IMR-90 (cell line): ENCODE measurements around the gene LINGO1. TPM values are rescaled to one million over a fixed set of nuclear protein-coding genes. Genes with fewer than 3 reads are reported as not detected.

Source experiments
- ATAC-seq: fragments of 200-7000 bp; cut with Tn5 transposase; 2 replicates; pipeline ENCODE4 v1.9.1; 2020; ENCODE audit warnings: low read depth, mild to moderate bottlenecking, moderate library complexity
- BruUV-seq: library from RNA; stranded (reverse); fragments of 400-500 nt; replicated peaks from 2 replicates; lab custom pipeline; 2021; lab: Mats Ljungman, UMichigan
- CTCF ChIA-PET: fragments of 300-600 bp; formaldehyde crosslinking; extraction: SDS; loops from one replicate; lab custom pipeline; 2021; ENCODE audit warnings: antibody characterized with exemption; lab: Yijun Ruan, JAX
- POLR2A ChIA-PET: fragments of 300-600 bp; sonication (Branson Sonifier 250); formaldehyde crosslinking; loops from one replicate; lab custom pipeline; 2022; ENCODE audit warnings: antibody characterized with exemption; ENCODE audit not compliant: unreplicated experiment; lab: Charles Lee
- DNase-seq: peaks from one replicate; pipeline ENCODE4 v3.0.0; 2013
- H2AFZ ChIP-seq: replicated peaks from 2 replicates; pipeline ENCODE3; 2013; ENCODE audit warnings: low read length, mild to moderate bottlenecking; ENCODE audit not compliant: poor library complexity
- H2AK5ac ChIP-seq: 2 replicates; pipeline ENCODE4 v1.6.1; 2013; ENCODE audit warnings: low read depth, low read length, inconsistent platforms
- H2AK9ac ChIP-seq: replicated peaks from 2 replicates; pipeline ENCODE3; 2013; ENCODE audit warnings: mild to moderate bottlenecking, low read depth, low read length, moderate library complexity; ENCODE audit not compliant: poor library complexity
- H2BK120ac ChIP-seq: 2 replicates; pipeline ENCODE4 v1.6.1; 2013; ENCODE audit warnings: low read depth, low read length, inconsistent platforms
- H2BK15ac ChIP-seq: 3 replicates; pipeline ENCODE4 v1.6.1; 2013; ENCODE audit warnings: low read depth, low read length, inconsistent platforms
- H2BK20ac ChIP-seq: 2 replicates; pipeline ENCODE4 v1.6.1; 2013; ENCODE audit warnings: low read depth, mild to moderate bottlenecking, inconsistent platforms, low read length, moderate library complexity
- H2BK5ac ChIP-seq: 2 replicates; pipeline ENCODE4 v1.6.1; 2013; ENCODE audit warnings: mild to moderate bottlenecking, low read depth, low read length, inconsistent platforms; ENCODE audit not compliant: poor library complexity, severe bottlenecking
- H3K14ac ChIP-seq: replicated peaks from 2 replicates; pipeline ENCODE4 v1.6.1; 2013; ENCODE audit warnings: low read depth, low read length, inconsistent platforms
- H3K18ac ChIP-seq: 2 replicates; pipeline ENCODE4 v1.6.1; 2013; ENCODE audit warnings: low read depth, low read length, control low read depth
- H3K23ac ChIP-seq: 2 replicates; pipeline ENCODE4 v1.6.1; 2013; ENCODE audit warnings: low read depth, low read length, inconsistent platforms
- H3K27ac ChIP-seq: 2 replicates; pipeline ENCODE4 v1.5.1; 2013; ENCODE audit warnings: mild to moderate bottlenecking, control low read depth, low read length; ENCODE audit not compliant: insufficient read depth
- H3K27me3 ChIP-seq: 2 replicates; pipeline ENCODE4 v1.6.1; 2013; ENCODE audit warnings: low read length; ENCODE audit not compliant: control insufficient read depth, insufficient read depth
- H3K36me3 ChIP-seq: 2 replicates; pipeline ENCODE4 v1.6.1; 2013; ENCODE audit warnings: low read length, mixed read lengths; ENCODE audit not compliant: control insufficient read depth, insufficient read depth
- H3K4ac ChIP-seq: 2 replicates; pipeline ENCODE4 v1.6.1; 2013; ENCODE audit warnings: low read depth, low read length, inconsistent platforms
- H3K4me1 ChIP-seq: 2 replicates; pipeline ENCODE4 v1.6.1; 2013; ENCODE audit warnings: low read length, mixed read lengths; ENCODE audit not compliant: control insufficient read depth, insufficient read depth
- H3K4me2 ChIP-seq: 2 replicates; pipeline ENCODE4 v1.6.1; 2013; ENCODE audit warnings: low read depth, mild to moderate bottlenecking, control low read depth, low read length, moderate library complexity
- H3K4me3 ChIP-seq: 2 replicates; pipeline ENCODE4 v1.5.1; 2013; ENCODE audit warnings: low read depth, mild to moderate bottlenecking, control low read depth, low read length, moderate library complexity; ENCODE audit not compliant: insufficient read depth
- H3K56ac ChIP-seq: 2 replicates; pipeline ENCODE4 v1.6.1; 2013; ENCODE audit warnings: low read length, inconsistent platforms; ENCODE audit not compliant: insufficient read depth; ENCODE audit errors: extremely low read depth
- H3K79me1 ChIP-seq, 2 experiments: 2 replicates each; pipeline ENCODE4 v1.6.1; 2013; ENCODE audit warnings: low read length in 2 of 2, inconsistent platforms in 1 of 2, low read depth in 1 of 2
- H3K9ac ChIP-seq: 2 replicates; pipeline ENCODE4 v1.6.1; 2013; ENCODE audit warnings: low read depth, low read length, control low read depth
- H3K9me1 ChIP-seq: 2 replicates; pipeline ENCODE4 v1.6.1; 2013; ENCODE audit warnings: low read length, inconsistent platforms; ENCODE audit not compliant: insufficient read depth
- H3K9me3 ChIP-seq: 2 replicates; pipeline ENCODE4 v1.6.1; 2013; ENCODE audit warnings: low read length; ENCODE audit not compliant: control insufficient read depth, insufficient read depth
- H4K20me1 ChIP-seq: 2 replicates; pipeline ENCODE4 v1.6.1; 2013; ENCODE audit warnings: low read length, inconsistent platforms; ENCODE audit not compliant: insufficient read depth
- H4K5ac ChIP-seq: 2 replicates; pipeline ENCODE4 v1.6.1; 2013; ENCODE audit warnings: mild to moderate bottlenecking, low read depth, low read length, control low read depth
- H4K8ac ChIP-seq, 2 experiments: 2 replicates each; pipeline ENCODE4 v1.6.1; 2013; ENCODE audit warnings: low read depth in 2 of 2, low read length in 2 of 2, control low read depth in 1 of 2, inconsistent platforms in 1 of 2
- H4K91ac ChIP-seq: 2 replicates; pipeline ENCODE4 v1.6.1; 2013; ENCODE audit warnings: low read depth, low read length, inconsistent platforms; ENCODE audit not compliant: insufficient read depth
- BHLHE40 ChIP-seq: fragments of 150-350 bp; IDR thresholded peaks from 2 replicates; pipeline ENCODE4 v1.6.1; 2016; ENCODE audit warnings: mild to moderate bottlenecking, low read depth, low read length
- CEBPB ChIP-seq: IDR thresholded peaks from 2 replicates; pipeline ENCODE4 v1.6.1; 2012; ENCODE audit warnings: low read depth, low read length, improper control_type of control experiment
- CHD1 ChIP-seq: IDR thresholded peaks from 2 replicates; pipeline ENCODE4 v1.6.1; 2012; ENCODE audit warnings: low read depth, low read length, improper control_type of control experiment
- FOS ChIP-seq: fragments of 150-350 bp; IDR thresholded peaks from 2 replicates; pipeline ENCODE4 v1.6.1; 2016; ENCODE audit warnings: low read depth, low read length
- MAFK ChIP-seq: IDR thresholded peaks from 2 replicates; pipeline ENCODE4 v1.6.1; 2012; ENCODE audit warnings: low read depth, low read length, improper control_type of control experiment
- MAZ ChIP-seq: IDR thresholded peaks from 2 replicates; pipeline ENCODE4 v1.6.1; 2012; ENCODE audit warnings: low read depth, mild to moderate bottlenecking, low read length, improper control_type of control experiment, moderate library complexity, borderline replicate concordance
- MXI1 ChIP-seq: IDR thresholded peaks from 2 replicates; pipeline ENCODE4 v1.6.1; 2012; ENCODE audit warnings: low read depth, mild to moderate bottlenecking, low read length, moderate library complexity, borderline replicate concordance
- NFE2L2 ChIP-seq: fragments of 150-350 bp; IDR thresholded peaks from 2 replicates; pipeline ENCODE4 v1.6.1; 2016; ENCODE audit warnings: low read depth, mild to moderate bottlenecking, low read length
- POLR2A ChIP-seq: IDR thresholded peaks from 2 replicates; pipeline ENCODE4 v1.6.1; 2012; ENCODE audit warnings: mild to moderate bottlenecking, low read depth, low read length
- RAD21 ChIP-seq: IDR thresholded peaks from 2 replicates; pipeline ENCODE4 v1.6.1; 2012; ENCODE audit warnings: low read length, improper control_type of control experiment
- RCOR1 ChIP-seq: IDR thresholded peaks from 2 replicates; pipeline ENCODE4 v1.6.1; 2012; ENCODE audit warnings: mild to moderate bottlenecking, low read length, improper control_type of control experiment; ENCODE audit not compliant: insufficient replicate concordance
- RFX5 ChIP-seq: IDR thresholded peaks from 2 replicates; pipeline ENCODE4 v1.8.0; 2012; ENCODE audit warnings: low read depth, mild to moderate bottlenecking, low read length, moderate library complexity
- SMC3 ChIP-seq: fragments of 150-350 bp; IDR thresholded peaks from 2 replicates; pipeline ENCODE4 v1.6.1; 2016; ENCODE audit warnings: low read depth, mild to moderate bottlenecking, antibody characterized with exemption, low read length, moderate library complexity
- WGBS, 2 experiments: methylation state at CpG; one replicate each; pipeline versions ENCODE4 v1.1.5 to v1.1.7; 2013; ENCODE audit warnings: missing lambda C conversion rate in 2 of 2; ENCODE audit not compliant: insufficient read length in 1 of 2; ENCODE audit errors: extremely low coverage in 2 of 2; 5-methylcytosine and 5-hydroxymethylcytosine counted together
- dilution Hi-C: fragments of 300-500 bp; cut with HindIII; formaldehyde crosslinking; loops from one replicate; pipeline ENCODE4 v1.14.3; 2018; ENCODE audit warnings: low sequenced_read_pairs; ENCODE audit not compliant: unreplicated experiment
- in situ Hi-C: fragments of 300-500 bp; cut with MboI; formaldehyde crosslinking; loops from 3 replicates; pipeline ENCODE4 v1.14.3; 2019; ENCODE audit warnings: low sequenced_read_pairs, inconsistent platforms, mixed read lengths
- intact Hi-C: fragments of 100-400 bp; cut with micrococcal nuclease; formaldehyde crosslinking; loops from 2 replicates; pipeline ENCODE4 v1.10.0; 2022
- polyA plus RNA-seq, 3 experiments: library from polyadenylated mRNA; depleted of rRNA; stranded (reverse); fragments of >200 nt; gene quantifications; 2 replicates each; pipeline ENCODE4 v1.2.3, GENCODE V29; 2012; ENCODE audit warnings: low replicate concordance in 1 of 3
- total RNA-seq: library from RNA; depleted of rRNA; stranded (reverse); fragments of >200 nt; gene quantifications from 2 replicates; pipeline ENCODE4 v1.2.3, GENCODE V29; 2012
- TF ChIP-seq, protein P1 (sequence below): conservative IDR thresholded peaks from 2 replicates; pipeline ENCODE4 v1.5.1; 2012; ENCODE audit warnings: mild to moderate bottlenecking, low read depth, low read length, improper control_type of control experiment
- TF ChIP-seq, protein P2 (sequence below): fragments of 150-350 bp; IDR thresholded peaks from 2 replicates; pipeline ENCODE4 v1.6.1; 2017; ENCODE audit warnings: mild to moderate bottlenecking, antibody characterized with exemption, low read length, low read depth
- TF ChIP-seq, protein P3 (sequence below): fragments of 150-350 bp; IDR thresholded peaks from 2 replicates; pipeline ENCODE4 v1.6.1; 2016; ENCODE audit warnings: low read depth, mild to moderate bottlenecking, low read length, moderate library complexity, borderline replicate concordance

Gene LINGO1
- total and polyA plus RNA-seq, 2 of the 4 experiments (the other 2 are of a cell fraction), result 0.05 TPM; not detected in 1

DNA sequence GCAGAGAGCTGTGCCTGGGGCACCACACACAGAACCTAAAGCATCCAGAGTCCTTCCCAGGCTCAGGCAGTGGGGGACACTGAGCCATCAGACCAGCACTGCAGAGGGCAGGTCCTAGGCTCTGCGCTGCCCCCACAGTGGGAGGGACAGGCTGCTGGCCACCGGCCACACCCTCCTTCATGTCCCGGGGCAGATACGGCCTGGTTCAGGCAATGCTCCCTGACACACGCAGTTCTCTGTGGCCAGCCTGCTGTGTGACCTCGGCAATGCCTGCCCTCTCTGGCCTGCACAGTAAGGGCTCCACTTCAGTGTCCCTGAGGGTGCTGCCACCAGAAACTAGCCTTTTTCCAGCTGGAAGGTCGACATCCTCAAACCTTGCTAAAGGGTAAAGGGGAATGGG, 12.4 kb downstream of the LINGO1 start:
- no peak for ATAC-seq
- intact Hi-C loops, result no loop called here
- CTCF ChIA-PET, result no interaction called here

More for the DNA sequence above, 12.4 kb downstream of the LINGO1 start:
- dilution Hi-C loops, result no loop called here
- Histone ChIP-seq H2BK20ac (no peak overlapping the region), H3K4me1 (no peaks in the 10 kb centered on the region), H3K14ac (no peak overlapping the region), H2BK120ac (no peak overlapping the region), H3K18ac (no peak overlapping the region), H4K91ac (no peak overlapping the region), H3K27ac (no peak overlapping the region), H3K4me3 (no peak overlapping the region), H3K23ac (no peak overlapping the region), H4K20me1 (no peaks in the 10 kb centered on the region), H3K9me3 (no peaks in the 10 kb centered on the region), H2BK5ac (no peak overlapping the region), H2BK15ac (no peak overlapping the region), H3K9me1 (no peaks in the 10 kb centered on the region), H3K9ac (no peak overlapping the region), H2AK9ac (no peak overlapping the region), H2AK5ac (no peak overlapping the region), H3K27me3 (peaks cover 63% of the 10 kb centered on the region), H3K56ac (no peak overlapping the region), H3K4me2 (no peak overlapping the region), H2AFZ (no peak overlapping the region), H3K79me1 (no peaks in the 10 kb centered on the region), H4K5ac (no peak overlapping the region), H4K8ac (no peak overlapping the region), H3K36me3 (no peaks in the 10 kb centered on the region), H3K4ac (no peak overlapping the region)
- 58% methylated on average over 2 of the region's 7 CpGs; no CpG with 5 or more reads in 1 of the 2 experiments for WGBS, 2 experiments
- no peak for DNase-seq
- in situ Hi-C loops, result no loop called here
- TF ChIP-seq, protein P1, sequence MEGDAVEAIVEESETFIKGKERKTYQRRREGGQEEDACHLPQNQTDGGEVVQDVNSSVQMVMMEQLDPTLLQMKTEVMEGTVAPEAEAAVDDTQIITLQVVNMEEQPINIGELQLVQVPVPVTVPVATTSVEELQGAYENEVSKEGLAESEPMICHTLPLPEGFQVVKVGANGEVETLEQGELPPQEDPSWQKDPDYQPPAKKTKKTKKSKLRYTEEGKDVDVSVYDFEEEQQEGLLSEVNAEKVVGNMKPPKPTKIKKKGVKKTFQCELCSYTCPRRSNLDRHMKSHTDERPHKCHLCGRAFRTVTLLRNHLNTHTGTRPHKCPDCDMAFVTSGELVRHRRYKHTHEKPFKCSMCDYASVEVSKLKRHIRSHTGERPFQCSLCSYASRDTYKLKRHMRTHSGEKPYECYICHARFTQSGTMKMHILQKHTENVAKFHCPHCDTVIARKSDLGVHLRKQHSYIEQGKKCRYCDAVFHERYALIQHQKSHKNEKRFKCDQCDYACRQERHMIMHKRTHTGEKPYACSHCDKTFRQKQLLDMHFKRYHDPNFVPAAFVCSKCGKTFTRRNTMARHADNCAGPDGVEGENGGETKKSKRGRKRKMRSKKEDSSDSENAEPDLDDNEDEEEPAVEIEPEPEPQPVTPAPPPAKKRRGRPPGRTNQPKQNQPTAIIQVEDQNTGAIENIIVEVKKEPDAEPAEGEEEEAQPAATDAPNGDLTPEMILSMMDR, result no peak
- TF ChIP-seq RFX5 (no peak), RAD21 (no peak), POLR2A (no peak), SMC3 (no peak), CEBPB (no peak), RCOR1 (no peak), FOS (no peak), MAFK (no peak), MXI1 (no peak), BHLHE40 (no peak), CHD1 (no peak), MAZ (no peak), NFE2L2 (no peak)
- TF ChIP-seq, protein P2, sequence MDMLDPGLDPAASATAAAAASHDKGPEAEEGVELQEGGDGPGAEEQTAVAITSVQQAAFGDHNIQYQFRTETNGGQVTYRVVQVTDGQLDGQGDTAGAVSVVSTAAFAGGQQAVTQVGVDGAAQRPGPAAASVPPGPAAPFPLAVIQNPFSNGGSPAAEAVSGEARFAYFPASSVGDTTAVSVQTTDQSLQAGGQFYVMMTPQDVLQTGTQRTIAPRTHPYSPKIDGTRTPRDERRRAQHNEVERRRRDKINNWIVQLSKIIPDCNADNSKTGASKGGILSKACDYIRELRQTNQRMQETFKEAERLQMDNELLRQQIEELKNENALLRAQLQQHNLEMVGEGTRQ, result no peak
- TF ChIP-seq, protein P3, sequence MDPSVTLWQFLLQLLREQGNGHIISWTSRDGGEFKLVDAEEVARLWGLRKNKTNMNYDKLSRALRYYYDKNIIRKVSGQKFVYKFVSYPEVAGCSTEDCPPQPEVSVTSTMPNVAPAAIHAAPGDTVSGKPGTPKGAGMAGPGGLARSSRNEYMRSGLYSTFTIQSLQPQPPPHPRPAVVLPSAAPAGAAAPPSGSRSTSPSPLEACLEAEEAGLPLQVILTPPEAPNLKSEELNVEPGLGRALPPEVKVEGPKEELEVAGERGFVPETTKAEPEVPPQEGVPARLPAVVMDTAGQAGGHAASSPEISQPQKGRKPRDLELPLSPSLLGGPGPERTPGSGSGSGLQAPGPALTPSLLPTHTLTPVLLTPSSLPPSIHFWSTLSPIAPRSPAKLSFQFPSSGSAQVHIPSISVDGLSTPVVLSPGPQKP, result no peak
- no TSS peak for BruUV-seq
- POLR2A ChIA-PET, result no interaction called here
